ENCODE results near the gene CCDC186. TPM values are rescaled to one million over a fixed set of nuclear protein-coding genes. Genes with fewer than 3 reads are reported as not detected.

CCDC186 gene
- total RNA-seq, 5 donors from 2014 or later (not counting 1 experiment from before 2014, with no cell fraction given): 25.2 to 46.7 (median 27.0) TPM

DNA sequence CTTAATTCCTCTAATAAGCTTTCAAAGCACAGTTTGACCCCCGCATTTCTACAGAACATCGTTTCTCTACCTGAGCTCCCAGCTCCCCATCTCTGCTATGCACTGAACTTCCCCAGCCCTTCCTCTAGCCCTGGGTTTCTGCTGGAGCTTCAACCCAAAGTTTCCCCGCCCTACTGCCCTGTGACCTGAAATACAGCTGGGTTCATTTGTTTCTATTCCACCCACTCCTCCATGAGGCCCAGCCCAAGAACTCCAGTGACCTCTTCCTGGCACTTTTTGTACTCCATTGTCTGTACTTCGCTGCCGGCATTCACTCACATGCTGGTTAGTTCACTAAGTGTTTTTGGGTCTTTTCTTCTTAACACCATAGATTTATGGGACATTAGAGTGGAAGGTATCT lies 94.6 kb downstream of the CCDC186 start:
- H3K9me3 Mint-ChIP-seq: no peaks in the 10 kb centered on the region
- Histone ChIP-seq H3K36me3 (ENCODE audit: control insufficient read depth in 2 of 2, extremely low read depth in 1 of 2, insufficient read depth in 1 of 2, low read length in 1 of 2) (no peaks in the 10 kb centered on the region), H3K4me1 (ENCODE audit: control insufficient read depth in 1 of 2, extremely low read depth in 1 of 2, insufficient read depth in 2 of 2, low read length in 2 of 2) (peaks cover 0 to under 1% of the 10 kb centered on the region in 2 experiments), H3K27me3 (replicated peaks in 1 of 2; ENCODE audit: control insufficient read depth in 2 of 2, extremely low read depth in 1 of 2, insufficient read depth in 2 of 2, low read length in 1 of 2) (no peaks in the 10 kb centered on the region), H3K9me3 (no peaks in the 10 kb centered on the region), H3K4me3 (ENCODE audit: control insufficient read depth in 1 of 2, extremely low read depth in 1 of 2, low read length in 1 of 2) (no peak overlapping the region), H3K27ac (ENCODE audit: low read length) (no peak overlapping the region)
- no peaks in the 10 kb centered on the region for H3K4me1 Mint-ChIP-seq
- no peak overlapping the region for H3K4me3 Mint-ChIP-seq
- 91% methylated on average over 3 of the region's 5 CpGs for WGBS (ENCODE audit: insufficient coverage)
- H3K27me3 Mint-ChIP-seq: peaks cover 3% of the 10 kb centered on the region in 2 donors
- H3K27ac Mint-ChIP-seq: no peak overlapping the region
- H3K36me3 Mint-ChIP-seq: no peaks in the 10 kb centered on the region
- CTCF ChIA-PET: no interaction called here
- POLR2A ChIA-PET: interaction anchor here in 1 of 2 donors (0.6 kb wide), 1 partner anchor 55 kb away, joined by 3 read pairs; no protein-coding TSS in a partner anchor
- no peak for ATAC-seq (replicated peaks in 1 of 4)
- no peak for DNase-seq

DNA sequence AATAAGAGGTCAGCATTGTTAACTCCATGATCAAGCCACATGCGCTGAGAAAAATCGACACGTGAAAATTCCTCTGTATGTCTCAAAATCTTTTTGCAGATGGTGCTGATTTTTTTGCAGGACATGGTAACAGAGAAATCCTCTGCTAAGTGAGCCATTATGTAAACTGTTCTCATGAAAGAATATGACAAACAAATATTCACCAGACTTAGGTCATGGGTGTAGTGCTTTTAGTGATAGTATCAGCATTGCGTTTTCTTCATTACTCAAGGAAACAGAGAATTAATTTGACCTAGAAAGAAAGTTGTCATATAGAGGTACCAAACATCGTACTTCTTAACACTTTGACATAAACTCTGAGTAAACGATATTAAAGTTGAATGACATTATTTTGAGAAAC lies 95.7 kb downstream of the CCDC186 start:
- H3K4me1 Mint-ChIP-seq: peaks cover 8 to 9% (median 9%) of the 10 kb centered on the region in 3 donors
- Histone ChIP-seq H3K9me3 (no peaks in the 10 kb centered on the region), H3K27me3 (replicated peaks in 1 of 2; ENCODE audit: control insufficient read depth in 2 of 2, extremely low read depth in 1 of 2, insufficient read depth in 2 of 2, low read length in 1 of 2) (no peaks in the 10 kb centered on the region), H3K4me1 (ENCODE audit: control insufficient read depth in 1 of 2, extremely low read depth in 1 of 2, insufficient read depth in 2 of 2, low read length in 2 of 2) (peaks cover 8 to 10% of the 10 kb centered on the region in 2 experiments), H3K4me3 (ENCODE audit: control insufficient read depth in 1 of 2, extremely low read depth in 1 of 2, low read length in 1 of 2) (no peak overlapping the region), H3K27ac (ENCODE audit: low read length) (no peak overlapping the region), H3K36me3 (ENCODE audit: control insufficient read depth in 2 of 2, extremely low read depth in 1 of 2, insufficient read depth in 1 of 2, low read length in 1 of 2) (no peaks in the 10 kb centered on the region)
- no CpG with 5 or more reads among the region's 6 CpGs for WGBS (ENCODE audit: insufficient coverage)
- no peaks in the 10 kb centered on the region for H3K9me3 Mint-ChIP-seq
- peaks cover 3% of the 10 kb centered on the region in 2 donors for H3K27me3 Mint-ChIP-seq
- ChIA-PET POLR2A (no interaction called here), CTCF (no interaction called here)
- no peaks in the 10 kb centered on the region for H3K36me3 Mint-ChIP-seq
- no peak overlapping the region for H3K4me3 Mint-ChIP-seq
- DNase-seq: no peak
- no peak overlapping the region for H3K27ac Mint-ChIP-seq
- ATAC-seq (replicated peaks in 1 of 4): no peak

DNA sequence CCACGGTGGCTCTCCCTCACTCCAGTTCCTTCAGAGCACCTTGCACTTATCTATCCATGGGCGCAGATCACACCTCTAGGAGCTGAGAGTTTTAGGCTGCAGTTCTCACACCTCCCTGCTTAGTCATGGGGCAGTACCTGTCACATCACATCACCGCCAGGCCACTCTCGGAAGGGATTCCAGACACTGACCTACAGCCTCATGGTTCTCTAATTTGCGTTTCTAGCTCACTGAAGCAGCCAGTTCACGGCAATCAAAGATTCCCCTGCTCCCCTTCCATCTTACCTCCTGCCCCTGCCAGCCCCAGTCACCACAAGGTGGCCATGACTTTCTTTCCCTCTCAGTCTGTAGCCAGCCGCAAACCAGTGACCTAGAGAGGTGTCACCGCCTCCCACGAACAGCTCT lies 96.2 kb downstream of the CCDC186 start:
- 94% methylated on average over 7 of the region's 9 CpGs for WGBS (ENCODE audit: insufficient coverage)
- Histone ChIP-seq H3K4me3 (ENCODE audit: control insufficient read depth in 1 of 2, extremely low read depth in 1 of 2, low read length in 1 of 2) (no peak overlapping the region), H3K27ac (ENCODE audit: low read length) (no peak overlapping the region), H3K4me1 (ENCODE audit: control insufficient read depth in 1 of 2, extremely low read depth in 1 of 2, insufficient read depth in 2 of 2, low read length in 2 of 2) (peaks cover 9 to 10% of the 10 kb centered on the region in 2 experiments), H3K27me3 (replicated peaks in 1 of 2; ENCODE audit: control insufficient read depth in 2 of 2, extremely low read depth in 1 of 2, insufficient read depth in 2 of 2, low read length in 1 of 2) (no peaks in the 10 kb centered on the region), H3K9me3 (no peaks in the 10 kb centered on the region), H3K36me3 (ENCODE audit: control insufficient read depth in 2 of 2, extremely low read depth in 1 of 2, insufficient read depth in 1 of 2, low read length in 1 of 2) (no peaks in the 10 kb centered on the region)
- Mint-ChIP-seq H3K4me3 (no peak overlapping the region), H3K27ac (no peak overlapping the region), H3K36me3 (no peaks in the 10 kb centered on the region), H3K4me1 (peaks cover 10 to 12% (median 11%) of the 10 kb centered on the region in 3 donors), H3K9me3 (no peaks in the 10 kb centered on the region), H3K27me3 (peaks cover 3% of the 10 kb centered on the region in 2 donors)
- ATAC-seq (replicated peaks in 1 of 4): no peak
- POLR2A ChIA-PET: no interaction called here
- DNase-seq: no peak
- CTCF ChIA-PET: interaction anchor here in 1 of 2 donors (0.5 kb wide), 1 partner anchor 115 kb away, joined by 6 read pairs; no protein-coding TSS in a partner anchor

DNA sequence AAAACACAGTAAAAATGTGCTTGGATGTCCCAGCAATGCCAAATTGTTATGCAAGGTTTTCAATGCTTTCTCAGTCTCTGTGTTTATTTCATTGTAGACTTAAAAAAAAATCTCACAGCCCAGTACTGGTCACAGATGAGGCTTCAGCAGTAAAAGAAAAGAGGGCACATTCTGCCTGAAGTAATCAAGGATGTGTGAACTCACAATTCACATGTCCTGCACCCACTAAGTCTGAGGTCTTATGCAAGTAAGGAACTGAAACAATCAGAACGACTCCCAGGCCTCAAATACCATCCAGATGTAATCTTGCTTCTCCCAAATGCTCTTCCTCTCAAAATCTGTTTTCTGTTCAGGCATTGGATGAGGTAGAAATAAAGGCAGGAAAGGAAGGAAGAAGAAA lies 96.7 kb downstream of the CCDC186 start:
- Histone ChIP-seq H3K9me3 (no peaks in the 10 kb centered on the region), H3K4me3 (ENCODE audit: control insufficient read depth in 1 of 2, extremely low read depth in 1 of 2, low read length in 1 of 2) (no peak overlapping the region), H3K27me3 (replicated peaks in 1 of 2; ENCODE audit: control insufficient read depth in 2 of 2, extremely low read depth in 1 of 2, insufficient read depth in 2 of 2, low read length in 1 of 2) (no peaks in the 10 kb centered on the region), H3K27ac (ENCODE audit: low read length) (no peak overlapping the region), H3K36me3 (ENCODE audit: control insufficient read depth in 2 of 2, extremely low read depth in 1 of 2, insufficient read depth in 1 of 2, low read length in 1 of 2) (no peaks in the 10 kb centered on the region), H3K4me1 (ENCODE audit: control insufficient read depth in 1 of 2, extremely low read depth in 1 of 2, insufficient read depth in 2 of 2, low read length in 2 of 2) (peaks cover 10 to 11% of the 10 kb centered on the region in 2 experiments)
- ATAC-seq (replicated peaks in 1 of 4) (no peak), DNase-seq (no peak)
- H3K27ac Mint-ChIP-seq: no peak overlapping the region
- no peaks in the 10 kb centered on the region for H3K9me3 Mint-ChIP-seq
- ChIA-PET CTCF (interaction anchor here in 1 of 2 donors (0.5 kb wide), 1 partner anchor 116 kb away, joined by 6 read pairs; no protein-coding TSS in a partner anchor), POLR2A (no interaction called here)
- H3K4me3 Mint-ChIP-seq: no peak overlapping the region
- H3K36me3 Mint-ChIP-seq: no peaks in the 10 kb centered on the region
- peaks cover 3% of the 10 kb centered on the region in 2 donors for H3K27me3 Mint-ChIP-seq
- WGBS (ENCODE audit: insufficient coverage): no CpG with 5 or more reads among the region's 1 CpG
- peaks cover 10 to 16% (median 11%) of the 10 kb centered on the region in 3 donors for H3K4me1 Mint-ChIP-seq

DNA sequence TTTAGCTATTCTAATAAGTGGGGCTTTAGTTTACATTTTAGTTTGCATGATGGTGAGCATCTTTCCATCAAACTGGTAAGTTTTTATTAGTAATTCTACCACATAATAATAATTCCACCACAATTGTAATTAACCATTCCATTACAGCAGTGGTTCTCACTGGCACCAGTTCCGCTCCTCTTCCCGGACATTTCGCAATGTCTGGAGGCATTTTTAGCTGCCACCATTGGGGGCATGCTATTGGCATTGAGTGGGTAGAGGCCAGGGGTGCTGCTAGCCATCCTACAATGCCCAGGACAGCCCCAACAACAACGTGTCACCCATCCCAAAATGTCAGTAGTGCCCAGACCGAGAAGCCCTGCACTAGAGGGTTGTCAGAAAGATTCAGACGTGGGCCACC lies 98.9 kb downstream of the CCDC186 start:
- H3K27me3 ChIP-seq (replicated peaks in 1 of 2; ENCODE audit: control insufficient read depth in 2 of 2, extremely low read depth in 1 of 2, insufficient read depth in 2 of 2, low read length in 1 of 2): no peaks in the 10 kb centered on the region
- ATAC-seq (replicated peaks in 1 of 4) (no peak), DNase-seq (no peak)
- H3K4me3 ChIP-seq (ENCODE audit: control insufficient read depth in 1 of 2, extremely low read depth in 1 of 2, low read length in 1 of 2): no peak overlapping the region
- Mint-ChIP-seq H3K4me1 (peaks cover 15 to 25% (median 16%) of the 10 kb centered on the region in 3 donors), H3K9me3 (no peaks in the 10 kb centered on the region), H3K27ac (no peak overlapping the region), H3K4me3 (no peak overlapping the region), H3K36me3 (no peaks in the 10 kb centered on the region), H3K27me3 (peaks cover 2 to 3% of the 10 kb centered on the region in 2 donors)
- 93% methylated on average over 3 of the region's 6 CpGs for WGBS (ENCODE audit: insufficient coverage)
- no peaks in the 10 kb centered on the region for H3K36me3 ChIP-seq (ENCODE audit: control insufficient read depth in 2 of 2, extremely low read depth in 1 of 2, insufficient read depth in 1 of 2, low read length in 1 of 2)
- POLR2A ChIA-PET: interaction anchor here in 1 of 2 donors (0.6 kb wide), 1 partner anchor 50 kb away, joined by 4 read pairs; no protein-coding TSS in a partner anchor
- CTCF ChIA-PET: interaction anchor here (0.5 to 0.7 kb wide), 2 partner anchors 140 to 513 kb away, joined by 3 read pairs; no protein-coding TSS in a partner anchor
- H3K27ac ChIP-seq (ENCODE audit: low read length): no peak overlapping the region
- H3K4me1 ChIP-seq (ENCODE audit: control insufficient read depth in 1 of 2, extremely low read depth in 1 of 2, insufficient read depth in 2 of 2, low read length in 2 of 2): peaks cover 10 to 12% of the 10 kb centered on the region in 2 experiments
- no peaks in the 10 kb centered on the region for H3K9me3 ChIP-seq

DNA sequence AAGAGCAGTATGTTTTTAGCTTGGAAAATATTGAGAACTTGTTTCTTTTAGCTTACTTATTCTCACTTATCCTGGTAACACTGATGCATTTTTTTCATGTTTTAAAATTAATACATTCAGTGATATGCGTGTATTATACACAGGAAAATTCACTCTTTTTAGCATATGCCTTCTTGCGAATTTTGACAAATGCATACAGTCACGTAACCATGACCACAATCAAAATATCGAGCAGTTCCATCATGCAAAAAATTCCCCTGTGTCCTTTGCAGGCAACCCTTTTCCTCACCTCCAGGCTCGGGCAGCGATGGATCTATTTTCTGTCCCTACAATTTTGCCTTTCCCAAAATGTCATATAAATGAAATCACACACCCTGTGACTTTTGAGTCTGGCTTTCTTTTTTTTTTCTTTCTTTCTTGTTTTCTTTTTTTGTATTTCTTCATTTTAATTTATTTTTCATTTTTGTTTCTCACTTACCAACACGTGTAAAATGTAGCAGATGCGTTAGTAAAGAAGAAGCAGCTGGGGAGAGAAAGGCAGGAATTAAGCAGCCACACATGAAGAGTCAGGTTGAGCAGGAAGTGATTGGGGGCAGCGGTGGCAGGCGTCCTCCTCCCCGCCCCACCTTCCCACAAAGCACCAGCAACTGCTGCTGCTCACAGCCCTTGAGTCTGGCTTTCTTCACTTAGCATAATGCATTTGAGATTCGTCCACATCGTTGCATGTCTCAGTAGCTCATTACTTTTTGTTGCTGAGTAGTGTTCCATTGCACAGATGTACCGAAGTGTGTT lies 100.4 kb downstream of the CCDC186 start:
- H3K27ac Mint-ChIP-seq: no peak overlapping the region
- CTCF ChIA-PET: no interaction called here

More for the DNA sequence above, 100.4 kb downstream of the CCDC186 start:
- ATAC-seq (replicated peaks in 1 of 4) (peak; percentile 71 to 90 (median 80)), DNase-seq (peak in 25 of 35 experiments; percentile 5 to 46 (median 21))
- H3K4me1 ChIP-seq (ENCODE audit: control insufficient read depth in 1 of 2, extremely low read depth in 1 of 2, insufficient read depth in 2 of 2, low read length in 2 of 2): peaks cover 10 to 12% of the 10 kb centered on the region in 2 experiments
- H3K27me3 ChIP-seq (replicated peaks in 1 of 2; ENCODE audit: control insufficient read depth in 2 of 2, extremely low read depth in 1 of 2, insufficient read depth in 2 of 2, low read length in 1 of 2): no peaks in the 10 kb centered on the region
- Mint-ChIP-seq H3K4me3 (peak overlapping the region in 1 of 3 donors; percentile 2), H3K36me3 (no peaks in the 10 kb centered on the region), H3K9me3 (no peaks in the 10 kb centered on the region), H3K27me3 (no peaks in the 10 kb centered on the region), H3K4me1 (peaks cover 17 to 27% (median 17%) of the 10 kb centered on the region in 3 donors)
- peak overlapping the region in 1 of 2 donors; percentile 51 for H3K4me3 ChIP-seq (ENCODE audit: control insufficient read depth in 1 of 2, extremely low read depth in 1 of 2, low read length in 1 of 2)
- POLR2A ChIA-PET: interaction anchor here in 1 of 2 donors (0.6 kb wide), 1 partner anchor 11 kb away, joined by 5 read pairs; no protein-coding TSS in a partner anchor
- no peaks in the 10 kb centered on the region for H3K9me3 ChIP-seq
- H3K36me3 ChIP-seq (ENCODE audit: control insufficient read depth in 2 of 2, extremely low read depth in 1 of 2, insufficient read depth in 1 of 2, low read length in 1 of 2): no peaks in the 10 kb centered on the region
- H3K27ac ChIP-seq (ENCODE audit: low read length): no peak overlapping the region
- 42% methylated on average over 7 of the region's 14 CpGs for WGBS (ENCODE audit: insufficient coverage)

Measured in T-cell (primary cell).